A673 (cell line): ENCODE results near the gene SYDE1. TPM values are rescaled to one million over a fixed set of nuclear protein-coding genes. Genes with fewer than 3 reads are reported as not detected.

Experiments used
- BruUV-seq: library from RNA; stranded (reverse); fragments of 400-500 nt; replicated peaks from 2 replicates; lab custom pipeline; 2021; lab: Mats Ljungman, UMichigan
- CTCF ChIA-PET: fragments of 300-600 bp; sonication (Branson Sonifier 250); formaldehyde crosslinking; loops from one replicate; lab custom pipeline; 2022; ENCODE audit warnings: antibody characterized with exemption; lab: Charles Lee
- POLR2A ChIA-PET: fragments of 300-600 bp; sonication (Branson Sonifier 250); formaldehyde crosslinking; loops from one replicate; lab custom pipeline; 2022; ENCODE audit warnings: antibody characterized with exemption; ENCODE audit not compliant: low non-redundant PET; lab: Charles Lee
- DNase-seq: peaks from one replicate; pipeline ENCODE4 v3.0.0-alpha.2; 2015; ENCODE audit warnings: low spot score
- H3K27ac ChIP-seq: fragments of 200-600 bp; sonication (generic); 2 replicates; pipeline ENCODE4 v1.5.1; 2016; ENCODE audit warnings: mixed run types, low read depth, mild to moderate bottlenecking, mixed read lengths, antibody characterized with exemption, low read length; ENCODE audit not compliant: poor library complexity, severe bottlenecking
- H3K27me3 ChIP-seq: fragments of 200-600 bp; sonication (generic); replicated peaks from 2 replicates; pipeline ENCODE4 v1.6.1; 2017; ENCODE audit warnings: mixed run types, low read depth, mild to moderate bottlenecking, mixed read lengths, antibody characterized with exemption, low read length; ENCODE audit not compliant: insufficient read depth, poor library complexity
- H3K36me3 ChIP-seq: fragments of 200-600 bp; sonication (generic); 2 replicates; pipeline ENCODE4 v1.6.1; 2016; ENCODE audit warnings: mixed run types, mild to moderate bottlenecking, mixed read lengths, antibody characterized with exemption, low read length; ENCODE audit not compliant: insufficient read depth, poor library complexity, severe bottlenecking
- H3K4me1 ChIP-seq: fragments of 200-600 bp; sonication (generic); 2 replicates; pipeline ENCODE4 v1.6.1; 2017; ENCODE audit warnings: mixed run types, mild to moderate bottlenecking, mixed read lengths, antibody characterized with exemption, low read length; ENCODE audit not compliant: insufficient read depth, poor library complexity, severe bottlenecking
- H3K4me3 ChIP-seq: fragments of 200-600 bp; sonication (generic); 2 replicates; pipeline ENCODE4 v1.5.1; 2016; ENCODE audit warnings: low read depth, mixed run types, mild to moderate bottlenecking, mixed read lengths, low read length; ENCODE audit not compliant: poor library complexity, severe bottlenecking
- H3K9me3 ChIP-seq: fragments of 200-600 bp; sonication (generic); 2 replicates; pipeline ENCODE4 v1.6.1; 2016; ENCODE audit warnings: mixed run types, low read depth, mild to moderate bottlenecking, mixed read lengths, antibody characterized with exemption, low read length; ENCODE audit not compliant: poor library complexity, severe bottlenecking
- CTCF ChIP-seq: fragments of 300-800, 200-600 bp; sonication (generic); conservative IDR thresholded peaks from 2 replicates; pipeline ENCODE4 v1.5.1; 2017; ENCODE audit warnings: low read depth, mild to moderate bottlenecking, antibody characterized with exemption, low read length, moderate library complexity, mixed read lengths
- EZH2 ChIP-seq: fragments of 200-600 bp; sonication (generic); IDR thresholded peaks from 2 replicates; pipeline ENCODE4 v1.6.1; 2017; ENCODE audit warnings: borderline replicate concordance, low read depth, mild to moderate bottlenecking, mixed read lengths, antibody characterized with exemption, low read length; ENCODE audit not compliant: poor library complexity, severe bottlenecking
- intact Hi-C: fragments of 100-400 bp; cut with micrococcal nuclease; formaldehyde crosslinking; loops from one replicate; pipeline ENCODE4 v1.10.0; 2022; ENCODE audit not compliant: unreplicated experiment
- total RNA-seq: library from RNA; stranded (reverse); gene quantifications from 2 replicates; pipeline ENCODE4 v1.2.3, GENCODE V29; 2021

The SYDE1 gene
- total RNA-seq, 1 experiment from 2014 or later: 32.3 TPM

- CTCF ChIA-PET: no interaction called here
- no peaks in the 10 kb centered on the region for H3K9me3 ChIP-seq
- H3K4me1 ChIP-seq: peaks cover 8% of the 10 kb centered on the region
- TF ChIP-seq CTCF (no peak), EZH2 (no peak)
- POLR2A ChIA-PET: no interaction called here
- H3K27me3 ChIP-seq: no peaks in the 10 kb centered on the region
- no TSS peak for BruUV-seq
- no peak overlapping the region for H3K4me3 ChIP-seq
- DNase-seq: no peak
- intact Hi-C loops: no loop called here
- peaks cover 61% of the 10 kb centered on the region for H3K36me3 ChIP-seq
- no peak overlapping the region for H3K27ac ChIP-seq
These were observed 4.6 kb downstream of the SYDE1 start for GRCh38 chr19:15111758-15112157.

GRCh38 chr19:15112385-15112784, 5.2 kb downstream of the SYDE1 start:
- intact Hi-C loops: no loop called here
- Histone ChIP-seq H3K36me3 (peaks cover 68% of the 10 kb centered on the region), H3K4me3 (no peak overlapping the region), H3K9me3 (no peaks in the 10 kb centered on the region), H3K27me3 (no peaks in the 10 kb centered on the region), H3K27ac (no peak overlapping the region), H3K4me1 (peaks cover 8% of the 10 kb centered on the region)
- no TSS peak for BruUV-seq
- POLR2A ChIA-PET: no interaction called here
- DNase-seq: no peak
- TF ChIP-seq CTCF (peak; percentile 26; the same call in 1 of the 2 replicates), EZH2 (no peak)
- CTCF ChIA-PET: interaction anchor here (0.5 kb wide), 1 partner anchor 20 kb away, joined by 6 read pairs; no protein-coding TSS in a partner anchor

GRCh38 chr19:15113245-15114152, 6.3 kb downstream of the SYDE1 start:
- ChIA-PET POLR2A (no interaction called here), CTCF (interaction anchor here (1.1 kb wide), 1 partner anchor 442 kb away, joined by 3 read pairs; no protein-coding TSS in a partner anchor)
- BruUV-seq: no TSS peak
- Histone ChIP-seq H3K27me3 (no peaks in the 10 kb centered on the region), H3K36me3 (peaks cover 78% of the 10 kb centered on the region), H3K27ac (no peak overlapping the region), H3K9me3 (no peaks in the 10 kb centered on the region), H3K4me3 (no peak overlapping the region), H3K4me1 (peaks cover under 1% of the 10 kb centered on the region)
- TF ChIP-seq CTCF (no peak), EZH2 (no peak)
- DNase-seq: peak; percentile 27
- intact Hi-C loops: no loop called here
